ENCODE data around the gene CSMD2. TPM values are rescaled to one million over a fixed set of nuclear protein-coding genes. Genes with fewer than 3 reads are reported as not detected.

Gene CSMD2
- total RNA-seq, 1 donor from 2014 or later: 0.55 TPM

DNA sequence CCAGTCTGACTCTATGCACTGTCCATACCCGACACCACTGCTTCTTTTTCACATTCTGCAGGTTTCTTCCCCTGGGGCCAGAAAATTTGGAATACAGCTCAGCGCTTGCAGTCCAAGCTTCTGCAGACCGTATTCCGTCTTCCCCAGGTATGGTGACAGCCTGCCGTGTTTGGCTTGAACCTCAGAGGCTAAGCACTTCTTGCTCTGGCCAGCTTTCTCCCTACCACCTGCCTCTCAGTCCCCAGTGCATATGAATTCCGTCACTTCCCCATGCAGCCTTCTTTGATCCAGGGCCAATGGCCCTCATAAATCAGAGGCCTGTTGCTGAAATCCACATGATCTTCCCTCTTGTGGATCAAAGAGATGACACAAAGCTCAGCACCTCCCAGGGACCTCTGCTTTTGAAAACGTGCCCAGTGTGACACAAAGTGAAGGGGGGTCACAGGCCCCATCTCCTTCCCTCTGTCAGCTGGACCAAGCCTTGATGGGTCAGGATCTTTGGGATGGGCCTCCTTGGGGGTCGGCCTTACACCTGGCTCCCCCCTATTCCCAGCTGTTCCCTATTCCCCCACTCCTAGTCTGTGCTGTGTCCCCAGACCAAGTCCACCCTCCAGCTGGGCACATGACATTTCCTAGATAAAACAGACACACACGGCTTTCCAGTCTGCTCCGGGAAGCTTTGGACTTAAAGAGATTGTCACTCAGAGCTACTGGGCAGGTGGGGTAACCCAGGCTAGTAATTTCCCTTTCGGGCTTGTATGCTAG lies 234.5 kb downstream of the CSMD2 start:
- no peak for DNase-seq (ENCODE audit: low spot score)

DNA sequence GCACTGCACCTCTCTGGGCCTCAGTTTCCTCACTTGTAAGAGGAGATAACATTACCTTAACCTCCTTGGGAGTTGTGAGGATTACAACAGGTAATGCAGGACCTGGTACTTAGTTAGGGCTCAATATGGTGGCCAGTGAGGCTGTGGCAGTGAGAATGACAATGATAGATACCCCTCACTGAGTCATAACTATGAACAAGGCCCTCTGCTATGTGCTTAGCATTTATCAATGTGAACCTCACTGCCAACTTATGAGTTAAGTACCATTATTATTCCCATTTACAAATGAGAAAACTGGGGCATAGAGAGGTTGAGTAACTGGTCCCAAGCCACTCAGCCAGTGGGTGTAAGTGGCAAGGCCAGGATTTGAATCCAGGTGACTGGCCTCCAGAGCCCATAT lies 236.8 kb downstream of the CSMD2 start:
- Mint-ChIP-seq H3K36me3 (ENCODE audit: low read depth) (peaks cover 1% of the 10 kb centered on the region), H3K4me3 (ENCODE audit: unreplicated experiment) (no peak overlapping the region), H3K4me1 (ENCODE audit: low read depth) (no peaks in the 10 kb centered on the region), H3K9me3 (ENCODE audit: low read depth) (peaks cover 20% of the 10 kb centered on the region), H3K27ac (ENCODE audit: unreplicated experiment) (no peak overlapping the region), H3K27me3 (ENCODE audit: low read depth) (peaks cover 4% of the 10 kb centered on the region)
- TF ChIP-seq, protein P1, sequence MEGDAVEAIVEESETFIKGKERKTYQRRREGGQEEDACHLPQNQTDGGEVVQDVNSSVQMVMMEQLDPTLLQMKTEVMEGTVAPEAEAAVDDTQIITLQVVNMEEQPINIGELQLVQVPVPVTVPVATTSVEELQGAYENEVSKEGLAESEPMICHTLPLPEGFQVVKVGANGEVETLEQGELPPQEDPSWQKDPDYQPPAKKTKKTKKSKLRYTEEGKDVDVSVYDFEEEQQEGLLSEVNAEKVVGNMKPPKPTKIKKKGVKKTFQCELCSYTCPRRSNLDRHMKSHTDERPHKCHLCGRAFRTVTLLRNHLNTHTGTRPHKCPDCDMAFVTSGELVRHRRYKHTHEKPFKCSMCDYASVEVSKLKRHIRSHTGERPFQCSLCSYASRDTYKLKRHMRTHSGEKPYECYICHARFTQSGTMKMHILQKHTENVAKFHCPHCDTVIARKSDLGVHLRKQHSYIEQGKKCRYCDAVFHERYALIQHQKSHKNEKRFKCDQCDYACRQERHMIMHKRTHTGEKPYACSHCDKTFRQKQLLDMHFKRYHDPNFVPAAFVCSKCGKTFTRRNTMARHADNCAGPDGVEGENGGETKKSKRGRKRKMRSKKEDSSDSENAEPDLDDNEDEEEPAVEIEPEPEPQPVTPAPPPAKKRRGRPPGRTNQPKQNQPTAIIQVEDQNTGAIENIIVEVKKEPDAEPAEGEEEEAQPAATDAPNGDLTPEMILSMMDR (IDR thresholded peaks at IDR 0.05): no peak
- no peak for DNase-seq (ENCODE audit: low spot score)

More for the DNA sequence above, 234.5 kb downstream of the CSMD2 start:
- H3K27ac Mint-ChIP-seq (ENCODE audit: unreplicated experiment): no peak overlapping the region
- H3K36me3 Mint-ChIP-seq (ENCODE audit: low read depth): peaks cover 1% of the 10 kb centered on the region
- TF ChIP-seq, protein P1 (IDR thresholded peaks at IDR 0.05): no peak
- H3K4me3 Mint-ChIP-seq (ENCODE audit: unreplicated experiment): no peak overlapping the region
- H3K4me1 Mint-ChIP-seq (ENCODE audit: low read depth): no peaks in the 10 kb centered on the region
- peaks cover 17% of the 10 kb centered on the region for H3K9me3 Mint-ChIP-seq (ENCODE audit: low read depth)
- peaks cover 4% of the 10 kb centered on the region for H3K27me3 Mint-ChIP-seq (ENCODE audit: low read depth)

DNA sequence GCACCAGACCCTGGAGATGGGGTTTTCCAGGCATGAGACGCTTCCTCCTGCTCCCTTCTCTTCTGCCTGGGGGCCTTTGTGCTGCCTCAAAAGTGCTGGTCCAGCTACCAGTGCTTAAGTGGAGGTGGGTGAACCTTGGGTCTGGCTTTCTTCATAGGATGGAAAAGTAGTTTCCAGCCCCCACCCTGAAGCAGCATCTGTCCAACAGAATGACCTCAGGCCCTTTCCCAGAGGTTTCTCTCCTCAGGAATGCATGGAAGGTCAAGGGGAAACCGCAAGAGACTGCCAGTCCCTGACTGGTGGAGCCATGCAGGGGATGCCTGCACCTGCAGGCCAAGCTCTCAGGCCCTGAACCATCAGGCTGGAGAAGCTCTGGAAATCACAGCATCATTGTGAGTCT lies 237.3 kb downstream of the CSMD2 start:
- TF ChIP-seq, protein P1 (IDR thresholded peaks at IDR 0.05): no peak
- Mint-ChIP-seq H3K4me1 (ENCODE audit: low read depth) (no peaks in the 10 kb centered on the region), H3K36me3 (ENCODE audit: low read depth) (peaks cover 1% of the 10 kb centered on the region), H3K4me3 (ENCODE audit: unreplicated experiment) (no peak overlapping the region), H3K27ac (ENCODE audit: unreplicated experiment) (no peak overlapping the region), H3K27me3 (ENCODE audit: low read depth) (peaks cover 4% of the 10 kb centered on the region), H3K9me3 (ENCODE audit: low read depth) (peaks cover 21% of the 10 kb centered on the region)
- DNase-seq (ENCODE audit: low spot score): no peak

DNA sequence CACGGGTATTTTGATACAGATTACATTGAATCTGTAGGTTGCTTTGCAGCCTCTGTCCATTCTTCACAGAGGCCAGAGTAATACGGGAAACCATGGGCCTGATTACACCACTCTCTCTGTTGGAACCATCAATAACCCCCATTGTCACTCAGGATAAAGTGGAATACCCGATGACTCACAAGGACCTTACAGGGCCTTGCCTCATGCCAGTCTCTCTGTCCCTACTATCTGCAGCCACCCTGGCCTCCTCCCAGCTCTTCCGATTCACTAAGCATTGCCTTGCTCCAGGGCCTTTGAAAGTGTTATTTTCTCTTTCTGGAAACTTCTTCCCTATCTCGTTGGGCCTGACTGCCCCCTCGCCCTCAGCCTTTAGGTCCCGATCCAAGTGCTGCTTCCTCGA lies 239.4 kb downstream of the CSMD2 start:
- Mint-ChIP-seq H3K27ac (ENCODE audit: unreplicated experiment) (no peak overlapping the region), H3K9me3 (ENCODE audit: low read depth) (peaks cover 21% of the 10 kb centered on the region), H3K4me3 (ENCODE audit: unreplicated experiment) (no peak overlapping the region), H3K4me1 (ENCODE audit: low read depth) (no peaks in the 10 kb centered on the region), H3K36me3 (ENCODE audit: low read depth) (peaks cover 1% of the 10 kb centered on the region), H3K27me3 (ENCODE audit: low read depth) (peaks cover 3% of the 10 kb centered on the region)
- TF ChIP-seq, protein P1 (IDR thresholded peaks at IDR 0.05): no peak
- no peak for DNase-seq (ENCODE audit: low spot score)

DNA sequence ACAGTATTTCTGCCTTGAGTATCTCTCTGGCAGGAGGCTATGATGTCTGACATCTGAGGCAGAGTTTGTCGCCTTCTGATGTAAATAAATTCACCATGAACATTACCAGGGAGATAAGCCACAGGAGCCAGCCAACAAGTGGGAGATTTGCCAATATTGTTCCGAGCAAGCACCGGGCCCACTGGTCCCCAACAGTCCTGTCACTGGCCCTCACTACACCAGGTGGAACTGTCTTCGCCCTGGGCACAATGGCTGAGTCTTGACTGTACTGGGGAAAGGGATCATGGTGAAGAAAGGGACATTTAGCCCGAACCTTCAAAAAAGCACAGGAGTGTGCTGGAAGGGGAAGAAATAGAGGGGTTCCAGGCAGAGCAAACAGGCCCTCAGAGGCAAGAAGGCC lies 243.7 kb downstream of the CSMD2 start:
- H3K9me3 Mint-ChIP-seq (ENCODE audit: low read depth): peaks cover 12% of the 10 kb centered on the region
- no peak overlapping the region for H3K27ac Mint-ChIP-seq (ENCODE audit: unreplicated experiment)
- no peak for DNase-seq (ENCODE audit: low spot score)
- no peaks in the 10 kb centered on the region for H3K36me3 Mint-ChIP-seq (ENCODE audit: low read depth)
- TF ChIP-seq, protein P1 (IDR thresholded peaks at IDR 0.05): no peak
- no peak overlapping the region for H3K4me3 Mint-ChIP-seq (ENCODE audit: unreplicated experiment)
- H3K27me3 Mint-ChIP-seq (ENCODE audit: low read depth): peaks cover 3% of the 10 kb centered on the region
- H3K4me1 Mint-ChIP-seq (ENCODE audit: low read depth): no peaks in the 10 kb centered on the region
